K562 (cell line): ENCODE data around the gene ACACB. TPM values are rescaled to one million over a fixed set of nuclear protein-coding genes. Genes with fewer than 3 reads are reported as not detected.

Source experiments
- ATAC-seq: fragments of 200-7000 bp; cut with Tn5 transposase; 3 replicates; pipeline ENCODE4 v1.9.1; 2020; ENCODE audit warnings: moderate library complexity
- BruUV-seq: library from RNA; stranded (reverse); fragments of 400-500 nt; replicated peaks from 2 replicates; lab custom pipeline; 2021; lab: Mats Ljungman, UMichigan
- CTCF ChIA-PET: fragments of 300-600 bp; formaldehyde crosslinking; extraction: SDS; loops from one replicate; lab custom pipeline; 2021; ENCODE audit warnings: low intra/inter-chr PET ratio; lab: Yijun Ruan, JAX
- POLR2A ChIA-PET: fragments of 300-600, 350-650 bp; sonication (Branson Sonifier 250); formaldehyde crosslinking; extraction: SDS; loops from one replicate; lab custom pipeline; 2021; ENCODE audit warnings: antibody characterized with exemption, inconsistent platforms; lab: Yijun Ruan, JAX
- DNase-seq, 4 experiments: peaks; one replicate each; pipeline versions ENCODE4 v3.0.0 to v3.0.0-alpha.2; 2011 to 2018; ENCODE audit warnings: low spot score in 3 of 4, mixed read lengths in 3 of 4; ENCODE audit errors: extremely low read depth in 1 of 4
- FAIRE-seq: peaks from 2 replicates; lab custom pipeline; 2011; peaks lifted over from hg19 to GRCh38; lab: Jason Lieb, UNC
- H2AFZ ChIP-seq: 2 replicates; pipeline ENCODE4 v1.6.0; 2011; ENCODE audit warnings: low read depth, low read length, control low read depth, inconsistent platforms
- H3K27ac ChIP-seq: fragments of 200-600 bp; 3 replicates; pipeline ENCODE4 v1.8.0; 2011; ENCODE audit warnings: low read depth, mild to moderate bottlenecking, control low read depth, inconsistent platforms, low read length, moderate library complexity, mixed read lengths; ENCODE audit errors: extremely low read depth
- H3K27me3 ChIP-seq, 2 experiments: fragments of 300-600 bp in 1 of 2; 2 replicates in 1 of 2; 3 replicates in 1 of 2; pipeline versions ENCODE4 v1.6.0 to v1.8.0; 2011; ENCODE audit warnings: inconsistent platforms in 2 of 2, low read length in 2 of 2, mild to moderate bottlenecking in 1 of 2, mixed read lengths in 1 of 2, moderate library complexity in 1 of 2; ENCODE audit not compliant: control insufficient read depth in 2 of 2, insufficient read depth in 2 of 2
- H3K36me3 ChIP-seq: fragments of 300-600 bp; 3 replicates; pipeline ENCODE4 v1.8.0; 2011; ENCODE audit warnings: mild to moderate bottlenecking, low read length, inconsistent platforms; ENCODE audit not compliant: control insufficient read depth, insufficient read depth
- H3K4me1 ChIP-seq, 2 experiments: fragments of 200-600 bp in 1 of 2; replicated peaks in 1 of 2; 2 replicates in 1 of 2; 3 replicates in 1 of 2; pipeline versions ENCODE4 v1.5.1 to v1.8.0; 2011; ENCODE audit warnings: inconsistent platforms in 2 of 2, low read length in 2 of 2, mild to moderate bottlenecking in 1 of 2, mixed read lengths in 1 of 2, moderate library complexity in 1 of 2; ENCODE audit not compliant: control insufficient read depth in 2 of 2, insufficient read depth in 2 of 2
- H3K4me2 ChIP-seq: 2 replicates; pipeline ENCODE4 v1.6.1; 2011; ENCODE audit warnings: low read length, control low read depth, inconsistent platforms, mixed read lengths; ENCODE audit not compliant: insufficient read depth
- H3K4me3 ChIP-seq: fragments of 200-600 bp; sonication (generic), shearing (Covaris generic); 2 replicates; pipeline ENCODE4 v1.5.1; 2016; ENCODE audit warnings: control low read depth, inconsistent platforms
- H3K79me2 ChIP-seq: fragments of 200-600 bp; 3 replicates; pipeline ENCODE4 v1.8.0; 2011; ENCODE audit warnings: low read length, inconsistent platforms; ENCODE audit not compliant: control insufficient read depth, insufficient read depth
- H3K9ac ChIP-seq, 2 experiments: 2 replicates each; pipeline versions ENCODE4 v1.6.0 to v1.6.1; 2011; ENCODE audit warnings: low read depth in 2 of 2, low read length in 2 of 2, control low read depth in 1 of 2, inconsistent platforms in 1 of 2, mild to moderate bottlenecking in 1 of 2, mixed read lengths in 1 of 2; ENCODE audit not compliant: insufficient read depth in 1 of 2
- H3K9me1 ChIP-seq: one replicate; pipeline ENCODE4 v1.6.0; 2011; ENCODE audit warnings: inconsistent platforms, mild to moderate bottlenecking, low read length, moderate library complexity; ENCODE audit not compliant: control insufficient read depth, insufficient read depth
- H3K9me3 ChIP-seq: replicated peaks from 2 replicates; pipeline ENCODE4 v1.5.1; 2011; ENCODE audit warnings: low read depth, low read length, inconsistent platforms; ENCODE audit not compliant: control insufficient read depth, insufficient read depth
- H4K20me1 ChIP-seq: replicated peaks from 2 replicates; pipeline ENCODE4 v1.6.1; 2011; ENCODE audit warnings: low read length, inconsistent platforms, mixed read lengths; ENCODE audit not compliant: control insufficient read depth, insufficient read depth
- CHD2 ChIP-seq: IDR thresholded peaks from 2 replicates; pipeline ENCODE4 v1.6.1; 2011; ENCODE audit warnings: low read depth, low read length
- CREM ChIP-seq: IDR thresholded peaks from 2 replicates; pipeline ENCODE4 v1.6.1; 2014; ENCODE audit warnings: antibody characterized with exemption, low read depth
- CTBP1 ChIP-seq: fragments of 450-650 bp; IDR thresholded peaks from 2 replicates; pipeline ENCODE4 v1.6.1; 2016; ENCODE audit warnings: borderline replicate concordance
- CTCF ChIP-seq, 3 experiments: IDR thresholded peaks in 2 of 3; conservative IDR thresholded peaks in 1 of 3; 2 replicates each; pipeline ENCODE4 v1.5.1; 2011 to 2012; ENCODE audit warnings: low read length in 3 of 3, mild to moderate bottlenecking in 3 of 3, control low read depth in 2 of 3, improper control_type of control experiment in 1 of 3, inconsistent platforms in 1 of 3, low read depth in 1 of 3, mixed read lengths in 1 of 3, moderate library complexity in 1 of 3; ENCODE audit not compliant: insufficient read depth in 2 of 3
- E2F6 ChIP-seq, 2 experiments: IDR thresholded peaks; 2 replicates each; pipeline ENCODE4 v1.6.1; 2011; ENCODE audit warnings: borderline replicate concordance in 1 of 2, control low read depth in 1 of 2, low read depth in 1 of 2, low read length in 1 of 2, mild to moderate bottlenecking in 1 of 2, mixed read lengths in 1 of 2, moderate library complexity in 1 of 2; ENCODE audit not compliant: insufficient read depth in 1 of 2, insufficient read length in 1 of 2, poor library complexity in 1 of 2, severe bottlenecking in 1 of 2; ENCODE audit errors: extremely low read depth in 1 of 2
- FOSL1 ChIP-seq: fragments of 200-800 bp; sonication (Bioruptor generic); conservative IDR thresholded peaks from 2 replicates; pipeline ENCODE4 v1.6.1; 2016; ENCODE audit warnings: missing genetic modification characterization, missing compliant biosample characterization
- JUND ChIP-seq, 2 experiments: IDR thresholded peaks; 2 replicates in 1 of 2; 3 replicates in 1 of 2; pipeline ENCODE4 v1.6.1; 2011; ENCODE audit warnings: borderline replicate concordance in 2 of 2, low read depth in 2 of 2, low read length in 2 of 2, improper control_type of control experiment in 1 of 2, missing biosample characterization in 1 of 2, missing genetic modification characterization in 1 of 2, missing genetic modification reagents in 1 of 2
- KLF16 ChIP-seq: IDR thresholded peaks from 2 replicates; pipeline ENCODE4 v1.6.1; 2016; ENCODE audit warnings: antibody characterized with exemption
- NFIC ChIP-seq: fragments of 450-650 bp; IDR thresholded peaks from 2 replicates; pipeline ENCODE4 v1.6.1; 2017; ENCODE audit warnings: mild to moderate bottlenecking, inconsistent platforms
- PCBP2 ChIP-seq: fragments of 200-400 bp; formaldehyde crosslinking; IDR thresholded peaks from 2 replicates; pipeline ENCODE4 v1.6.1; 2018; ENCODE audit warnings: low read length, low read depth, mild to moderate bottlenecking, moderate library complexity; ENCODE audit not compliant: poor library complexity, severe bottlenecking
- PHB ChIP-seq: fragments of 250-450 bp; sonication (Bioruptor Pico); IDR thresholded peaks from 2 replicates; pipeline ENCODE4 v1.5.0; 2021
- STAG1 ChIP-seq: sonication (generic); formaldehyde crosslinking; IDR thresholded peaks from 2 replicates; pipeline ENCODE4 v1.5.0; 2020; ENCODE audit warnings: missing genetic modification reagents, borderline replicate concordance
- ZBTB7A ChIP-seq: IDR thresholded peaks from 2 replicates; pipeline ENCODE4 v1.6.1; 2011; ENCODE audit warnings: low read depth, mild to moderate bottlenecking, low read length, moderate library complexity, borderline replicate concordance; ENCODE audit not compliant: control insufficient read depth
- WGBS: fragments of 100-300 bp; shearing (Covaris generic); methylation state at CpG from one replicate; pipeline ENCODE4 v1.1.6; 2016; ENCODE audit warnings: low coverage, mixed read lengths; ENCODE audit not compliant: insufficient coverage; ENCODE audit errors: missing lambda C conversion rate; 5-methylcytosine and 5-hydroxymethylcytosine counted together
- in situ Hi-C: fragments of 300-500 bp; cut with MboI; formaldehyde crosslinking; loops from 4 replicates; pipeline ENCODE4 v1.15.0; 2018; ENCODE audit warnings: inconsistent platforms, mixed read lengths
- intact Hi-C: fragments of 100-400 bp; cut with micrococcal nuclease; formaldehyde crosslinking; loops from 2 replicates; pipeline ENCODE4 v1.14.2; 2022
- polyA plus RNA-seq, 8 experiments: library from polyadenylated mRNA; depleted of rRNA in 4 of 8; stranded (reverse) in 5 of 8; unstranded in 3 of 8; fragments of >200 nt; fragmentation: Nextera tagmentation in 2 of 8; fragmentation: Illumina TruSeq in 1 of 8; extraction: Ambion mirVana in 2 of 8; extraction: Trizol in 1 of 8; gene quantifications; 2 replicates each; pipeline versions ENCODE4 v1.2.1 to v1.2.3, GENCODE V29; 2011 to 2014; ENCODE audit warnings: inconsistent platforms in 1 of 8, missing spikeins in 1 of 8
- total RNA-seq, 7 experiments: library from RNA; depleted of rRNA in 6 of 7; stranded (reverse); fragments of >200 nt in 6 of 7; fragmentation: Illumina TruSeq in 2 of 7; extraction: Trizol in 2 of 7; gene quantifications; 2 replicates each; pipeline versions ENCODE4 v1.2.1 to v1.2.3, GENCODE V29; 2011 to 2021; ENCODE audit warnings: low replicate concordance in 1 of 7
- TF ChIP-seq, protein P1 (sequence below): sonication (generic); formaldehyde crosslinking; IDR thresholded peaks from 2 replicates; pipeline ENCODE4 v1.8.0; 2022; ENCODE audit warnings: missing genetic modification reagents, mild to moderate bottlenecking, moderate library complexity, borderline replicate concordance

ACACB gene
- total and polyA plus RNA-seq, 9 of the 15 experiments (the other 6 are each of a cell fraction or from before 2014, with no cell fraction given), result 0.10 to 2.5 (median 0.83) TPM

DNA sequence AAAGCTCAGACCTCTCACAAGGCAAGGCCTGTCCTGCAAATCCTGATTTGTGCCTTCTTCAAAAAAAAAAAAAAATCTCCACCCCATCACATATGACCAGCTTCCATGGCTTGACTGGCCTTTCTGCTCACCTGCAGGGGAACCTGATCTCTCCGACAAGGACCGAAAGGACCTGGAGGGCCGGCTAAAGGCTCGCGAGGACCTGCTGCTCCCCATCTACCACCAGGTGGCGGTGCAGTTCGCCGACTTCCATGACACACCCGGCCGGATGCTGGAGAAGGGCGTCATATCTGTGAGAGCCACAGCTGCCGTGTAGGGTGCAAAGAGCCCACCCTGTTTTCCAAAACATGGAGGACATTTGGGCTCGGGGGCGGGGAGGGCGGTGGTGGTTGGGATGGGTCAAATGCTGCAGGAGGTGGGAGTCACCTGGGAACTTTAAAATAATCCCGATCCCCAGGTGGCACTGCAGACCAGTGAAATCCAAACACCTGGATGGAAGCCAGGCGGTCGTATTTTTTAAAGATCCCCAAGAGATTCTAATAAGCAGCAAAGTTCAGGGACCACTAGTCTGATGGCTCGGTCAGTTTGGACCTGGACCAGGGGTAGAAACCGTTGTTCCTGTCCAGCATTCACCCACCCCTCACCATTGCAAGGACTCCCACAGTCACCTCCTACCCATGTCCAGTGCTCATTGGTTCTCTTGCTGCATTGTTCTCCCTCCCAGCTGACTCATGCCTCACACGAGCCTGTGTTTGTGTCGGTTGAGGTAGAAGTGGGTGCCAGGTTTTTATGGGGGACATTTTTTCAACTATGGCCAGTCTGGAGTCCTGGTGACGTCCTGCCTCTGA, 147.9 kb downstream of the ACACB start:
- 0 out of 2 replicates have a peak overlapping the region, but pooled peaks have one; percentile 44 for H2AFZ ChIP-seq
- no peaks in the 10 kb centered on the region; the same call in 1 of the 2 replicates for H3K9me3 ChIP-seq
- CTCF ChIA-PET, result interaction anchor here (0.6 to 3.2 kb wide), 5 partner anchors 80 to 169 kb away, joined by 3 to 39 read pairs (median 3); no protein-coding TSS in a partner anchor
- WGBS, result 4% methylated on average over 20 of the region's 23 CpGs
- H3K9ac ChIP-seq, result no peak overlapping the region; a peak in 1 of 4 replicates
- peaks cover 4 to 31% of the 10 kb centered on the region in 2 experiments; a peak in 2 of 5 replicates for H3K27me3 ChIP-seq
- DNase-seq (peak; percentile 87), FAIRE-seq (peak; percentile 92), ATAC-seq (peak; percentile 99)
- H3K9me1 ChIP-seq, result peaks cover 5% of the 10 kb centered on the region
- H4K20me1 ChIP-seq, result peaks cover 2% of the 10 kb centered on the region; the same call in 1 of the 2 replicates
- no peak overlapping the region for H3K4me3 ChIP-seq
- H3K79me2 ChIP-seq, result no peaks in the 10 kb centered on the region
- in situ Hi-C loops, result loop anchor here (5.0 kb wide), 1 partner anchor 123 kb away; no protein-coding TSS in a partner anchor
- no peaks in the 10 kb centered on the region for H3K36me3 ChIP-seq
- H3K4me2 ChIP-seq, result peak overlapping the region; percentile 21; the same call in 1 of the 2 replicates
- POLR2A ChIA-PET, result interaction anchor here (0.6 to 1.3 kb wide), 2 partner anchors 125 to 635 kb away, joined by 3 read pairs; no protein-coding TSS in a partner anchor
- H3K4me1 ChIP-seq, result peaks cover 0 to 6% of the 10 kb centered on the region in 2 experiments; a peak in 1 of 5 replicates
- H3K27ac ChIP-seq, result no peak overlapping the region
- intact Hi-C loops, result loop anchor here (1.0 kb wide), 1 partner anchor 121 kb away; no protein-coding TSS in a partner anchor
- BruUV-seq, result no TSS peak
- peak; percentile 86 to 92 (median 88) for TF ChIP-seq CTCF (IDR thresholded peaks at IDR 0.05 in 2 of 3, conservative IDR thresholded peaks at IDR 0.05 in 1 of 3; ENCODE audit: insufficient read depth in 2 of 3, low read depth in 1 of 3, low read length in 3 of 3)
- 0 out of 2 replicates have a peak, but pooled peaks have one; percentile 30 for TF ChIP-seq CTBP1
- no peak for TF ChIP-seq CHD2
- TF ChIP-seq, protein P1, sequence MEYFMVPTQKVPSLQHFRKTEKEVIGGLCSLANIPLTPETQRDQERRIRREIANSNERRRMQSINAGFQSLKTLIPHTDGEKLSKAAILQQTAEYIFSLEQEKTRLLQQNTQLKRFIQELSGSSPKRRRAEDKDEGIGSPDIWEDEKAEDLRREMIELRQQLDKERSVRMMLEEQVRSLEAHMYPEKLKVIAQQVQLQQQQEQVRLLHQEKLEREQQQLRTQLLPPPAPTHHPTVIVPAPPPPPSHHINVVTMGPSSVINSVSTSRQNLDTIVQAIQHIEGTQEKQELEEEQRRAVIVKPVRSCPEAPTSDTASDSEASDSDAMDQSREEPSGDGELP, result peak; percentile 67; the same call in 1 of the 2 replicates
- no peak for TF ChIP-seq PCBP2
- TF ChIP-seq NFIC, result peak; percentile 77
- peak; percentile 21; the same call in 1 of the 2 replicates for TF ChIP-seq KLF16
- peak in 1 of 2 experiments; percentile 80 for TF ChIP-seq E2F6 (IDR thresholded peaks at IDR 0.05; ENCODE audit: borderline replicate concordance in 1 of 2, extremely low read depth in 1 of 2, insufficient read depth in 1 of 2, insufficient read length in 1 of 2, low read depth in 1 of 2, low read length in 1 of 2, poor library complexity in 1 of 2, severe bottlenecking in 1 of 2)
- peak; percentile 71; the same call in 1 of the 2 replicates for TF ChIP-seq STAG1 (CRISPR knock-in tag)
- peak; percentile 55 for TF ChIP-seq CREM
- 0 out of 2 replicates have a peak, but pooled peaks have one; percentile 20 for TF ChIP-seq FOSL1 (tag)
- TF ChIP-seq JUND (IDR thresholded peaks at IDR 0.05; ENCODE audit: borderline replicate concordance, low read depth, low read length), result peak; percentile 51; the same call in 1 of the 2 replicates
- TF ChIP-seq JUND (tag; IDR thresholded peaks at IDR 0.05; ENCODE audit: borderline replicate concordance, low read depth, low read length), result no peak; the same call in 2 of the 3 replicates
- peak; percentile 25; the same call in 1 of the 2 replicates for TF ChIP-seq ZBTB7A
- no peak for TF ChIP-seq PHB (CRISPR knock-in tag)
